HG03575 (cell line): ENCODE measurements around the gene CAMK1D.

ENCODE experiments used
- ATAC-seq: cut with Tn5 transposase; IDR thresholded peaks from one replicate; pipeline ENCODE4 v1.9.1; 2021; ENCODE audit not compliant: unreplicated experiment, insufficient number of reproducible peaks, low FRiP score; ENCODE audit errors: extremely low read depth

Gene CAMK1D

DNA sequence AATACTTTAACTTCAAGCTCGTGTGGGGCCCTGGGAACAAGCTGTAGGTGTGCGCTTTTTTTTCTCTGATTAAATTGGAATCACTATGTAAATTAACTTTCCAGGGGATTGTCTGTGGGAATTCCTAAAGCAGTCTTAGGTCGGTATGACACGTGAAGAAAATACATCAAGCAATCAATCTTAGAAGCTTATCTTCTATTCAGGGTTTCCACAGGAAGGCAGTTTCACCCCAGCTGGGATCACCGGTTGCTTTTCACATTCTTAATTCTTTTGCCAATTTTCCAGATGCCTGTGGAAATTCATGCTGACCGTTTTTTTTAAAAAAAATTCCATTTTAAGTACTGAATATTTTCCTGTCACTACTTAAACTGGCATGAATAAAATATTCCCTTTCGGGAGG, 41.9 kb downstream of the CAMK1D start:
- ATAC-seq = no peak

DNA sequence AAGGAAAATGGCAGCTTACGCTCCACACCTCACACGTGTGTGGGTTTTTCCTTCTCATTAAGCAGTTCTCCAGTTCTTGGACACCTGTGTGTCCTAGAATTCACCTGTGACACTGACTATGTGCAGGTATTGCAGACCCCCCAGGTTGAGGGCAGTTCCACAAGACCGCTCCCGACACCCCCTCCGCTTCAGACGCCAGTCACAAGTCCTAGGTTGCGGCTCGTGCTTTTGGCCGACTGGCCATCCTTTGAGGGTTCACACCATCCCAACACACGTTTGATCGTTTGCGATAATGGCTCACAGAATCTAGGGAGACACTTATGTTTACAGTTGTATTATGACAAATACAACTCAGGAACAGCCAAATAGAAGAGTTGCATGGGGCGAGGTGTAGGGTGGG, 44.5 kb downstream of the CAMK1D start:
- ATAC-seq = no peak

DNA sequence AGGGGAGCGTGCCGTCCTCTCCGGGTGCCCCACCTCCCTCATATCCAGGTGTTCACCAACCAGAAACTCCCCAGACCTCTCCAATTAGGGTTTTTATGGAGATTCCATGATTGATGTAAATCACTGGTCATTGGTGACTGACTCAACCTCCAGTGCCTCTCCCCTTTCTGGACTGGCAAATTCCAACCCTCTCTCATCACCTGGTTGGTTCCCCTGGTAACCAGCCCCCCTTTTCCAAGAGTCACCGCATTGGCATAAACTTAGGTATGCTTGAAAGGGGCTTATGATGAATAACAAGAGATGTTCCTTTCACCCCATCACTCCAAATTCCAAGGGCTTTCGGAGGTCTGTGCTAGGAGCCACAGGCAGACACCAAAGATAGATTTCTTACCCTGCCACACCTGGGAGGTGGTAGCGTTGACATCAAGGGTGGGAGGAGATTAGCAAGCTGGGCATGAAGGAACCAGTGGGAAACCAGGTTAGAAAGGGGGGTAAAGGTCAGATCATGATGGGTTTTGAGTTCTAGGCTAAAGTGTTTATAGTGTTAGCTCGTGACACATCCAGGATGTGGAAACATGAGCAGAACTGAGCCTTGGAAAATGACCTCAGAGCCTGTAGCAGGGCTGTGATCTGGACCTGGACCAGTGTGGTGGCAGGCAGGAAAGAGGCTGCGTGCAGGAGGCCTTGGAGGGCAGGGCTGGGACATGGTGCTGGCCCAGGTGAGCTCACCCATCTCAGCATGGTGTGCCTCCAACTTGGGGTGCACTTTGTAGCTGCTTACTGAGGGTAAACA, 45.1 kb downstream of the CAMK1D start:
- no peak for ATAC-seq

DNA sequence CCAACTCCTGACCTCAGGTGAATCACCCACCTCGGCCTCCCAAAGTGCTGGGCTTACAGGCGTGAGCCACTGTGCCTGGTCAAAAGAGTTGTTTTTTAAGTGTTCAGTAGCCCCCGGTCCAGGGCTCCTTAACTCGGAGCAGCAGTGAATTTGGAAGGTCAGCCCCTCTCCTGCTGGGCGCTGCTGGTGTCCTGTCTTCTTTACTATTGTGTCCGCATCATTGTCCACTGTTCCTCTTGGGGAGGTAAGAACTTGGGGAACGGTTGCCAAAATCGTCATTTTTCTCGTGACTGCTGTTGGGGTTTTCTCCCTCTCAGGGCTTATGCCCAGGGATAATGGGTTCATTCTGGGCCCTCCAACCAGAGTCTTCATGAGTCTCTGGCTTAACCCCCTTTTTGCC, 46.7 kb downstream of the CAMK1D start:
- ATAC-seq = no peak

DNA sequence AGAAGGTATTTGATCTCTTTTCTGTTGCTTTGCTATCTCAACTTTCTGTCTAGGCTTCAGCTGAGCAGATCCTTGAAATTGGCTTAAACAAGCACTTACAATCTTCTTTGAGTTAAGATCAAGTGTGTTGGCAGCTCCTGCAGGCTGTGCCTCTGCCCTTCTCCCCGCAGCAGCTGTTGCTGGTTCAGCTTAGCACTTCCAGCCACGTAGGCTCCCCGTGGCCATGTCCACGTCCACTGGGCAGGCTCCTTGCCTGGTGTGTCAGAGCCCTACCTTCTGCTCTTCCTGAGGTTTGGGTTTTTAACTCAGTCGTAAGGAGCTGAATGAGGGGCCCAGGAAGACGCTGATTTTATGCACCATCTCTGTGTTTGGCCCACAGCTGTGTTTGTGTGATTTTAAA, 47.2 kb downstream of the CAMK1D start:
- ATAC-seq = no peak

DNA sequence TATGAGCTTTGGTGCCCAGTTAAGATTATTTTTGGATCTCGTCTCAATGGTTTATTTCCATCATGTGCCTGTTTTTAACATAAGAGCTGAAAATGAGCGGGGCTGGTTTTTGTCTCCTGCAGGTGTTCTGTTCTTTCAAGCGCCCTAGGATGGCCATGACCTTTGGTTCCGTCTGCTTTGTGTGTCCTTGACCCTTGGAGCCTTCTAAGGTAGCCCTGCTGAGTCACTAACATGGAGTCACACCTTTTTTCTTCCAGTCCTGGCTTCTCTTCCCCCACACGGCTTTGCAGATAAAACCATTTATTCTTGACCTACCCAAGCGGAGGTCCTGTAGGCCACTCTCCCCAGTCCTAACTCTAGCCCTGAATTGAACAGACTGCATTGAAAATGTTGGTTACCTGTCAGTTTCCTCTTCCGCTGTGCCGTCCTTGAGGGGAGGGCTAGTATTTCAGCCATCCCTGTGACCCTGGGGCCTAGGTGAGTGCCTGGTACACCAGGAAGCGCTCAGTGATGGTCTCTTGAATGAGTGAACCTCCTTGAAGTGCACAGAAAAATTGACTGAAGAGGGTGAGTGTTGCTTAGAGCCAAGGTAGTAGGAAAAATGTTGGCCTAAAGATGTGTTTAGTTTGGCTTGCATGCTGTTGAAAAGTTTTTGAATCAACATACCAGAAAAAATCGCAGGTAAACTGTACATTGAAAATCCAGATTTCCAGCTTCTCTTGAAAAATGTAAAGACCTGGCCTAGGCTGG, 48.0 kb downstream of the CAMK1D start:
- ATAC-seq = no peak

DNA sequence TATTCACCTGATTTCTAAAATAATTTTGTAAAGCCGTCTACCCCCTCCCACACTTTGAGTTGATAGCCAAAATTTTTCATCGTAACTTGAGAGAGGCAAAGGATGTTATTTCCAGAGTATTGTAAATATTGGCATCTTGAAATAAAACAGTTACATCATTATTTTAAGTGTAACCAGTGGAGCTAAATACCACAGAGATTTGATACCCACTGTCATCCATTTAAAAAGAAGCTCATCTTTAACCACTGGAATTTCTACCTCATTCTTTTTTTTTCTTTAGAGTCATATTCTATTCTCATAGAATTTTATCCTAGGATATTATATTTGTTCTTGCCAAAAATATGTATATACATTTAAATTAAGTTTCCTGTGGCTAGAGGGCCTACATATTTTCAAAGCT, 48.6 kb downstream of the CAMK1D start:
- ATAC-seq = no peak

DNA sequence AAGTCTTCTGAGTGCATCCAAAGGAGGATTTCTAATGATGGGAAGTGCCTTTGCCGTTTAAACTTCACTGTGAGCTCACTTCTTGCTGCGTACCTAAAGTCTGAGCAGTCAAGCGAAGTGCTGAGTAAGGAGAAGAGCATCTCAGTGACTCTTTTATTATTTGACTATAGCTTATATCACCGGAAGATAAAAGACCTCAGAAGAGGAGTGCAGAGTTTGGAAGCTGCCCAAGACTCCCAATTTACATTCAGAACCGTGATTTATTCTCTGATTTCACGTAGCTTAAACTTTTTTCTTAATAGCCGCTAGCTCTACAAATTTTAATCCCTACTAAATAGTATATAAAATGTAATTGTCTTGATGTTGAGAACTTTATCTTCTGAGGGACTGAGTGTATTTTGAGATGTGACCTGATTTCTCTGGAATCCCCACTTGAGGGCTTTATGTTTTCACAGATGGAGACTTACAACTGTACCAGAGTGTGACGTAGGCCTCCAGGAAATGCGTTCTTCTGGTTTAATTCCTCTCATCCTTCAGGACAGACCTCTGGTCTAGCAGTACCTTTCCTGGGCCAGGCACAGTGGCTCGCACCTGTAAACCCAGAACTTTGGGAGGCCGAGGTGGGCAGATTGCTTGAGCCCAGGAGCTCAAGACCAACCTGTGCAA, 51.1 kb downstream of the CAMK1D start:
- no peak for ATAC-seq

DNA sequence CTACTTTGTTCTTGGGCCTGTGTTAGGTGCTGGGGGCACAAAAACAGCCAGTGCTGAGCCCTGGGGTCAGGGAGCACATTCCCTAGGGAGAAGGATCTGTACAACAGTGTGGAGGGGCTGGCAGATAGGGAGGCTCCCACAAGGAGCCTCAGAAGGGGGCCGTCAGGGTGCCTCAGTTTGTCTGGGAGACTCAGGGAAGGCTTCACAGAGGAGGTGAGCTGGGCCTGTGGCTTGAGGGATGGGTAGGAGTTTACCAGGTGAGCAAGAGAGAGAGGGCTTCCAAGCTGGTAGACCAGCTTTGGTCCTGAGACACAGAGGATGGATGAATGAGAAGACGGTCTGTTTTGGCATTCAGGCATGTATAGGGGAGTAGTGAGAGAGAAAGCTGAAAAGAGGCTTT, 52.1 kb downstream of the CAMK1D start:
- no peak for ATAC-seq

DNA sequence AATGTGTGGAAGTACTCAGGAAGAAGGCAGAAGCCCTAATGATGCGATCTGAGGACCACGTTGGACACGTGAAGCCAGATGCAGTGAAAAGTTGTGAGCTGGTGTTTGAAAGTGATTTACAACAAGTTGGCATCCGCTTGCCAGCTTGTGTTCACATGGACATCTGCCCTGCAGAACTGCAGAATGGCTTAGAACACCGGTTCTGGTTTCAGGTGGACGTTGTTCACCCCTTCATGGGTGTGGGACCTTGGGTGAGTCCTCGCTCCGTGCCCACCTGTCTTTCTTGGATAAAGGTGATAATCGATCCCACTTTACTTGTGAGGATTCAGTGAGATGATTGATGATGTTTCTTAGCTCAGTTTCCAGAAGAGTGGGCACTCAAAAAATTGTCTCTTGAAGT, 53.8 kb downstream of the CAMK1D start:
- ATAC-seq = no peak

DNA sequence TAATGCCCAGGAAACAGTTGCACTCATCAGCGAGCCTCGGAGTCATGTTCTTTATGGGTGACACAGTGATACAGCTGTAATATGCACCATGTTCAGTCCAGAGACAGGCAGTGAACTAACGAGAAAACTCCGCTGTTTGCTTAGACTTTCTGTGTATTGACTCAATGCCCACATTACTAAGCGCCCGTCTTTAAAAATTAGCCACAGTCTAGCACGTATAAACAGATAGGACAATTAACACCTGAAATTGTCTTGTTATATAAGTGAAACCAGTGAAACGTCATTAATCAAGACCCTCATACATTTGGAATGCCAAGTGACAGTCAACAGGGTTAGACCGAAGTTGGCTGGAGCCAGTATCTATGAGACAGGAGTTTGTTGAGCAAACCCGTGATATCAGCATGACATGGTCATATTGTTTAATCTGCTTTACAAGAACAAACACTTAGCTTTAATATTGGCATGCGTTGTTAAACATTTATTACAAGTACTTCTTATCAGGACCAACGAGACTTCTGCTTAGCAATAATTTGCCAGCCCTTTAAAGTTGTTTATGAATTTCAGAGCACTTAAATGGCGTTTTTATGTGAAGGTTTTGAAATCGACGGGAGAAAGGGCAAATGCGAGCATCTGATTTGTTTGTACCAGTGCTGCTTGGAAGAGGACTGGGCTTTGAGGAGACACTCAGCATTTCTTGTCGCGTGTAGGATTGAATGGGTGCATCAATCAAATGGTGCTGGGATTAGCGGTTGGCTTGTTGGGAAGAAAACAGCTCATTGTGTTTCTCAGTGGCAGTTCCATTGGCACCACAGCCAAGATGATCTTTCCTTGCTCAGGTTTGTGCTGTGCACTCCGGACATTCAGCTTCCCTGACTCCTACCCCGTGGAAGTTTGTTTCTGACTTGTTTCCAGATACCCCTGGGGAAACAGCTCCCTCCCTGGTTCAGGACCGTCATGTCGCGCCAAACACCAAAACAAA, 56.3 kb downstream of the CAMK1D start:
- ATAC-seq = no peak

DNA sequence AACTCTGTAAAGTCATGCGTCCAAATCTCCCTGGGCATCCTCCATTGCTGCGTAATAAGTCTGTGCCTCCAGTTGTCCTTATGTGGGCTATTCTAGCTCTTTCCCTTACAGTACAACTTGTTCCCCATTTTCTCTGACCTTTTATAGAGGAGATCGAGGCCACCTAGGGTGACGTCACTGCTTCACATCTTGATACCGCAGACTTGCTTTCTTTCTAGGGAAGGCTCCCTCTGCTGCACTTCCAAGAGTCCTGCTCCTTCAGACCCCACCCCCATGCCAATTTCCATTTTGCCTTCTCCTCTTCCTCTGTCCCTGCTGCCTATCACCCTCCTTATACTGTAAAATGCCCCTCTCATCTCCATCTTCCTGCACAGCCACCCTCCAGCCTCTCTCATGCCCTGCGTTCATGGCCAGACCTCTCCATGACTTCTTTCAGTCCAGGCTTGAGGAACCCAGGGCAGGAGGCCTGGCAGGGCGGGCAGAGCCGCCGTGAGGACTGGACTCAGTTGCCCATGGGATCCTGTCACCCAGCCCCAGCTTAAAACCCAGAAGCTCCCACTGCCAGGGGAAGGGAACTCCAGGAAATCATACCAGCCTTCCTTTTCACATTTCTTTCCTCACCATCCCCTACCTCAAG, 57.5 kb downstream of the CAMK1D start:
- ATAC-seq = no peak

DNA sequence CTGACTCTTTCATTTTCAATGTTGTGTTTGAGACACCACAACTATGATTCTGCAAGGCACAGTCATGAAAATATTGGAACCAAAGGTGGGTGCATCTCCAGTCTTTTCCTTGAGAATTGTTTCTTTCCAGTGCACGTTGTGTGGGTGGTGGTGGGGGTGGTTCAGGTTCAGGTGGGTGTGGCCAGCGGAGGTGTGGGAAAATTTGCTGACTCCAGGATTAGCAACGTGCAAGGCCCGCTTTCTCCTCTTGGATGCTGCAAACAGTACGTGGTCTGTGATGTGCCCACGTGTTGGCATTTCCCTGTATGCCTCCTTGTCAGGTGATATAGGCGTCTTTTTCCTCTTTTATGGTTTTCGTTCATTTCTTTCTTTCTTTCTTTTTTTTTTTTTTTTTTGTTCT, 59.1 kb downstream of the CAMK1D start:
- no peak for ATAC-seq

DNA sequence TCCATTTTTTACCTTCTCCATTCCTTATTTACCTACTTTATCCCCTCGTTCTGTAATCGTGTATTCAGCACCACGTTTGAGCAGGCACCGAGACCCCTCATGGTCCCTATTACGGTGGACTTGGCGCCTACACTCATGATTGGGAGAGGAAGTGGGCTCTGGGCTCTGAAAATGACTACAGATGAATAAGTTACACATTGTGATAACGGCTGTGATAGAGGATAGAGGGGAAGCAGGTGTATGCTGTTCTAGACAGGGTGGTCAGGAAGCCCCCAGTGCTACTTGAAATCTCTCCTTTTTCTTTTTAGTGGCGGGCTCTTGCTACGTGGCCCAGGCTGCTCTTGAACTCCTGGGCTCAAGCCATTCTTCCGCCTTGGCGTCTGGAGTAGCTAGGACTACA, 59.8 kb downstream of the CAMK1D start:
- ATAC-seq = no peak

DNA sequence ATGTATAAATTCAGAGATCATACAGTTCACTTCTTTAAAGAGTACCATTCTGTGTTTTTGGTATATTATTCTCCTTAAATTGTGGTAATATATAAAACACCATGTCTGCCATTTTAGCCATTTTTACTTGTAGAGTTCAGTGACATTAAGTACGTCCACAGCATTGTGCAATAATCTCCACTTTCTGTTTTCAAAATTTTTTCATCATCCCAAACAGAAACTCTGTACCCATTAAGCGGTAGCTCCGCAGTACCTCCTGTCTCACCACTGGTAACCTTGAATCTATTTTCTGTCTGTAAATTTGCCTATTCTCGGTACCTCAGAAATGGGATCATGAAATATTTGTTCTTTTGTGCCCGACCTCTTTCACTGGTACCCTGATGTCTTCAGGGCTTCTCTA, 60.3 kb downstream of the CAMK1D start:
- ATAC-seq = no peak

DNA sequence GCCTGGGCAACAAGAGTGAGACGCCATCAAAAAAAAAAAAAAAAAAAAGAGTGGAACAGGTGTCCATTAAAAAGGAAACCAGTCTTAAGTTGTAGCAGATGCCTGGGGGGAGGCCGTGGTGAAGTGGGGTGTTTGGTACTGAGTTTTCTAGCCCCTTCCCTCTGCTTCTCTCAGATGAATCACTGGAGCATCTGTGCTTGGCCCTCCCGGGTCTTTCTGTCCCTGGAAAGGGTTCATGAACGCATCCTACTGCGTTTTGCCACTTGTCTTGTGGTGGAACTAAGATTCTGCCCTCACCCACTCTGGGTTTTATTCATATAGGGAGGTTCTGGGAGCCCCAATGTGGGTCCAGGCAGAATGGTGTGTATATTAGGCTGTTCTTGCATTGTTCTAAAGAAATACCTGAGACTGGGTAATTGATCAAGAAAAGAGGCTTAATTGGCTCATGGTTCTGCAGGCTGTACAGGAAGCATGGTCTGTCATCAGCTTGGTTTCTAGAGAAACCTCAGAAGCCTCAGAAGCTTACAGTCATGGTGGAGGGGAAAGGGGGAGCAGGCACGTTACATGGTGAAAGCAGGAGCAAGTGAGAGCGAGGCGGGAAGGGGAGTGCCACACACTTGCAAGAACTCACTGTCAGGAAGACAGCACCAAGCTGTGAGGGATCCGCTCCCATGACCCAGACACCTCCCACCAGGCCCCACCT, 63.5 kb downstream of the CAMK1D start:
- no peak for ATAC-seq

DNA sequence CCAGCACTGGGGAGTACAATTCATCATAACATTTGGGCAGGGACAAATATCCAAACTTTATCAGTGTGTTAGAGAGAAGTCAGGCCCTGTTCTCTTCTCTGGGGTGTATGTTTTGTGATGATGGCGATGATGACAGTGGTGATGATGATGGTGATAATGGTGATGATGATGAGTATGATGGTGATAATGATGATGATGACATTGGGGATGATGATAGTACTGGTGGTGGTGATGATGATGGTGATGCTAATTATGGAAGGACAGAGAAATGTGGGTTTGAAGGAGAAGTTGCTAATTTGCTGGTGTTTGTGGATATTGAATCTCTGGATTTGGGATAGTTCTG, 64.0 kb downstream of the CAMK1D start:
- ATAC-seq = no peak

DNA sequence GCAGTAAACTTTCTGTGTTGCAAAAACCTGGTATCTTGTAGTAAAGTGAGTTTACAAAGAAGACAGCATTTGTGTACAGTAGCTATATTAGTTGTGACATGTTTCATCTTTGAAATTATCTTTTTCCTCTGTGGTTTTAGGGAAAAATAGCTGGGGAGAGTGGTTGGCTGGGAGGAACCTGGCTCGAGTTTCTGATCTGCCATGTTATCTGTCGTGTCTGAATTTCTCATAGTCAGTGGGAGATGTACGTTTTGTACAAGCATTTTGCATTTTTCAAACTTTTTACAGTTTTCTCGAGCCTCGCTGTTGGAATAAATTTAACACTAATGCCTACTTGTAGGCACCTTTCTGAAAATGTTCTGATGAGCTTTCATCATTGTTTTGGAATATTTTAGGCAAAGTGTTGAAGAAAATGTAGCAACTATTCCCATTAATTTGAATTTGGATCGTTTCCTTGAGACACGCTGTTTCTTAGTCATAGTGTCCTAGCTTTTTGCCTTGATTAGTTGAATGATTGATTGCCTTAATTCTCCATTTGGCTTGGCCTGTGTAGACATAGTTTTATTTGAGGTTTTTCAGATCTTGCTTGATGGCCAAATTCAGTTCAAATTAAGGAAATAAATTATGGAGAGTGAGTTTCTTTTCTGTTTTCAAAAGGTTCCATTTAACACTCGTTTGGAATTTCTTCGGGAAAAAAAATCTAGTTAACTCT, 65.1 kb downstream of the CAMK1D start:
- no peak for ATAC-seq
